Tibial artery (tissue), 4 donors: ENCODE measurements around the gene NFAM1.

Experiments used
- DNase-seq, 2 donors: peaks; one replicate each; pipeline ENCODE4 v3.0.0-alpha.2; 2019
- H3K27ac ChIP-seq, 2 donors: fragments of 200-600 bp; sonication (generic) in 1 of 2; 1 replicate in 1 of 2; 2 replicates in 1 of 2; pipeline ENCODE4 v1.5.1; 2018 to 2019; ENCODE audit warnings: mild to moderate bottlenecking in 1 of 2
- H3K27me3 ChIP-seq, 2 donors: fragments of 200-600 bp; sonication (generic) in 1 of 2; one replicate each; pipeline versions ENCODE4 v1.5.1 to v1.6.0; 2016 to 2019
- H3K36me3 ChIP-seq, 3 donors: fragments of 200-600 bp; sonication (generic) in 2 of 3; one replicate each; pipeline ENCODE4 v1.5.1; 2016 to 2019; ENCODE audit warnings: mild to moderate bottlenecking in 2 of 3
- H3K4me1 ChIP-seq, 4 donors: fragments of 200-600 bp; sonication (generic) in 2 of 4; 1 replicate in 3 of 4; 2 replicates in 1 of 4; pipeline ENCODE4 v1.5.1; 2016 to 2019
- H3K4me3 ChIP-seq, 2 donors: fragments of 200-600 bp; sonication (generic) in 1 of 2; 1 replicate in 1 of 2; 2 replicates in 1 of 2; pipeline ENCODE4 v1.5.1; 2018 to 2019; ENCODE audit warnings: mild to moderate bottlenecking in 2 of 2
- H3K9me3 ChIP-seq, 3 donors: fragments of 200-600 bp; sonication (generic) in 1 of 3; one replicate each; pipeline ENCODE4 v1.5.1; 2016 to 2019
- intact Hi-C: fragments of 100-400 bp; cut with DNase I; formaldehyde crosslinking; loops from one replicate; pipeline ENCODE4 v1.15.0; 2023; ENCODE audit warnings: low total_unique reads
- TF ChIP-seq, protein P1 (sequence below), 2 experiments: fragments of 200-600 bp in 1 of 2; fragments of 450-650 bp in 1 of 2; IDR thresholded peaks; one replicate each; pipeline ENCODE4 v1.5.1; 2017 to 2019; ENCODE audit warnings: antibody characterized with exemption in 2 of 2, mild to moderate bottlenecking in 1 of 2, moderate library complexity in 1 of 2

The NFAM1 gene

DNA sequence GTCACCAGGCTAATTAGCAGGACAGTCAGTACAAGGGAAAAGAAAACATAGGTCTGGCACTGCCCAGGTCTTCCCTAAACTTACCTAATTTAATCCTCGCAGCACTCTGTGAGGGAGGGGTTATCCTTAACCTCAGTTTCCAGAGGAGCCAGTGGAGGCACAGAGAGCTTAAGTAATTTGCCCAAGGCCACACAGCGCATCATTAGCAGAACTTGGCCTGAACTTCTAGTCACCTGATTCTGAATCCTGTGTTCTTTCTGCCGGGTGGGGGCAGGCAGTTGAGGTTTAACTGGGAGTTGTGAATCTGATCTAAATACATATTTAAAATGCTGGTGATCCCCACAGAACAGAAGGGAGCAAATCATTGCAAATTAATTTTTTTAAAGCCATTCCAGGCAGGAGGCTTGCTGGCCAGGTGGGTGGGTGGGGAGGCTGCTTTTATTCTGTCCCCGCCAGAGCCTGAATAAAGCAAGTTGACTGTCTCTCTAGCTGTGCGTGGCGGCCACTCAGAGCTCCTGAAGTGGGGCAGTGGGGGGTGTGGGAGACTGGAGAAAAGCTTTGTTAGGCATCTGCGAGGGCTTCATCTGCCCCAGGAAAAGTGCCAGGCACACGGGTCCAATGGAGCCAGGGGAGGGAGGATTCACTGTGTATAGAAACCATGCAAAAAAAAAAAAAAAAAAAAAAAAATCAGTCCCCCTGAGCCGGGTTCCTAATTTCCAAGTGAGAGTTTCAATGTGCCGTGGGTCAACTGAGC, 66.1 kb downstream of the NFAM1 start:
- peak overlapping the region in 1 of 2 donors; percentile 45 for H3K27ac ChIP-seq
- DNase-seq, result no peak
- H3K27me3 ChIP-seq, result peaks cover 0 to 27% of the 10 kb centered on the region in 2 donors
- H3K36me3 ChIP-seq, result no peaks in the 10 kb centered on the region
- TF ChIP-seq, protein P1, sequence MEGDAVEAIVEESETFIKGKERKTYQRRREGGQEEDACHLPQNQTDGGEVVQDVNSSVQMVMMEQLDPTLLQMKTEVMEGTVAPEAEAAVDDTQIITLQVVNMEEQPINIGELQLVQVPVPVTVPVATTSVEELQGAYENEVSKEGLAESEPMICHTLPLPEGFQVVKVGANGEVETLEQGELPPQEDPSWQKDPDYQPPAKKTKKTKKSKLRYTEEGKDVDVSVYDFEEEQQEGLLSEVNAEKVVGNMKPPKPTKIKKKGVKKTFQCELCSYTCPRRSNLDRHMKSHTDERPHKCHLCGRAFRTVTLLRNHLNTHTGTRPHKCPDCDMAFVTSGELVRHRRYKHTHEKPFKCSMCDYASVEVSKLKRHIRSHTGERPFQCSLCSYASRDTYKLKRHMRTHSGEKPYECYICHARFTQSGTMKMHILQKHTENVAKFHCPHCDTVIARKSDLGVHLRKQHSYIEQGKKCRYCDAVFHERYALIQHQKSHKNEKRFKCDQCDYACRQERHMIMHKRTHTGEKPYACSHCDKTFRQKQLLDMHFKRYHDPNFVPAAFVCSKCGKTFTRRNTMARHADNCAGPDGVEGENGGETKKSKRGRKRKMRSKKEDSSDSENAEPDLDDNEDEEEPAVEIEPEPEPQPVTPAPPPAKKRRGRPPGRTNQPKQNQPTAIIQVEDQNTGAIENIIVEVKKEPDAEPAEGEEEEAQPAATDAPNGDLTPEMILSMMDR (IDR thresholded peaks at IDR 0.05), result no peak
- intact Hi-C loops, result no loop called here
- H3K4me3 ChIP-seq, result no peak overlapping the region
- H3K9me3 ChIP-seq, result no peaks in the 10 kb centered on the region
- H3K4me1 ChIP-seq, result peaks cover 0 to 51% (median 36%) of the 10 kb centered on the region in 4 donors

DNA sequence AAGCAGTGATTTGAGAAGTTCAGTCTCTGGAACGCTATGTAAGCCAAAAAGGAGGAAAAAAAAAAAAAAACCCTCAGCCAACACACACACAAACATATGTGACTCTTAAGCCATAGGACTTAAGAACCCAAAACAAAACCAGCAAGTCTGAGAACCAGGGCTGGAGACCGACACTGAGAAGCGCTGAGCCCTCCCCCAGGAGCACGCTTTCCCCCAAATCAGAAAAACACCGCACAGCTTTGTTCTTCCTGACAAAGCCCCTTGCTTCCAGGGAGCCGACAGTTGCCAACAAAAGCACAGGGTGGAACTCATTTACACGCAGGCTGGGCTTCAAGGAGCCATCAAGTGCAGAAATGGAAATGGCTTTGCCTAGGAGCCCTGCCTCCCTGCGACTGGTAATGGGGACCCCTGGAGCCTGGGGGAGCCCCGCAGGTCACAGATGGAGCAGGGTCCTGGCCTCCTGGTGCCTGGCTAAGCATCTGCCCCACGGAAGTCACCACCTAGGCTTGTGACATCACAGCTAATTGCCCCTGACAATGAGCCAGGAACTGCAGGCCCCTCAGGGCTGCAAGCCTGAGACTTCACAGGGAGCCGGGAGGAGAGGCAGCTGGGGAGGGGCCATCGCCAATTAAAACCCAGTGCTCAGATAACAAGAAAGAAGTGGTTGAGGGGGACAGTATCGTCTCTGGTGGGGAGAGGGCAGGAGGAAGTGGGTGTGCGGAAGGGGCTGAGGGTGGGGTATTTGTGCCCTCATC, 66.9 kb downstream of the NFAM1 start:
- TF ChIP-seq, protein P1 (IDR thresholded peaks at IDR 0.05), result no peak
- H3K4me1 ChIP-seq, result peaks cover 0 to 51% (median 36%) of the 10 kb centered on the region in 4 donors
- intact Hi-C loops, result no loop called here
- no peaks in the 10 kb centered on the region for H3K36me3 ChIP-seq
- H3K9me3 ChIP-seq, result no peaks in the 10 kb centered on the region
- DNase-seq, result no peak
- H3K4me3 ChIP-seq, result peak overlapping the region in 1 of 2 donors; percentile 17
- peak overlapping the region; percentile 27 to 45 for H3K27ac ChIP-seq
- peaks cover 0 to 30% of the 10 kb centered on the region in 2 donors for H3K27me3 ChIP-seq

DNA sequence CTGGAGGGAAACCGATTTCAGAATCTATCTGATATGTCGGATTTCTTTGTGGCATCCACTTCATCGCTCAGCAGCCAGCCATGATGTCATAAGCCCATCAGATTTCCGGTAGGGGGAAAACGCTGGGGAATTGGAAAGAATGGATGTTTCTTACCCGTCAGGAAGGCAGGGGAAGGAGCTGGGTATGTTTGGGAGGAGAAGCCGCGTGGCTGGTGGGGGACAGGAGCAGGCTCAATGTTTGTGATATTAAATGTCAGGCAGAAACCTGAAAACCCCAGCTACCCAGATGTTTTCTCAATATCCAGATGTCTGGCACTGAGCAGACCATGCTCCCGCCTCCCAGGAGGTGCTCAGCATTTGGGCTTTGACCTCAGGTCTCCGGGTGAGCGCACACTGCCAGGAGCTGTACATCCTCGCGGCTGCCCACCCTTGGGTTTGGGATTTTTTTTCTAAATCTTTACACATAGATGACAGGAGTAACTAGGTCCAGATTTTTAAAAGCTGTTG, 67.5 kb downstream of the NFAM1 start:
- H3K4me1 ChIP-seq, result peaks cover 0 to 48% (median 34%) of the 10 kb centered on the region in 4 donors
- DNase-seq, result peak in 1 of 2 donors; percentile 33
- H3K4me3 ChIP-seq, result peak overlapping the region in 1 of 2 donors; percentile 17
- TF ChIP-seq, protein P1 (IDR thresholded peaks at IDR 0.05), result no peak
- H3K9me3 ChIP-seq, result no peaks in the 10 kb centered on the region
- intact Hi-C loops, result no loop called here
- no peaks in the 10 kb centered on the region for H3K36me3 ChIP-seq
- H3K27ac ChIP-seq, result peak overlapping the region in 1 of 2 donors; percentile 45
- H3K27me3 ChIP-seq, result peaks cover 0 to 30% of the 10 kb centered on the region in 2 donors

DNA sequence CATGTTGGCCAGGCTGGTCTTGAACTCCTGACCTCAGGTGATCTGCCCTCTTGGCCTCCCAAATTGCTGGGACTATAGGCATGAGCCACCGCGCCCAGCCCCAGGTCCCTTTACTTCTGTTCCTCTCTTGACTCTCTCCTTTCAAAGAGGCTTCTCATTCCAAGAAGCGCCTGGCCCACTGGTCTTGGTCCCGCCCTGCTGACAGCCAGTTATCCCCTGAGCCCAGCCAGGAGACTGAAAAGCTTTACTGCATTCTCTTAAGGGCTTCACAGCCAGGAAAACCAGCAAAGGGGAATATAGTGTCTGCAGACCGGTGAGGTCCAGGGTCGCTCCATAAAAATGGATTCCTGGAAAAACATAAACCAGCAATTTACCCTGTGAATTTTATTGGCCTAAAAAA, 68.3 kb downstream of the NFAM1 start:
- Histone ChIP-seq H3K9me3 (no peaks in the 10 kb centered on the region), H3K27ac (no peak overlapping the region), H3K4me3 (no peak overlapping the region), H3K27me3 (peaks cover 0 to 30% of the 10 kb centered on the region in 2 donors), H3K4me1 (peaks cover 0 to 44% (median 32%) of the 10 kb centered on the region in 4 donors), H3K36me3 (no peaks in the 10 kb centered on the region)
- TF ChIP-seq, protein P1 (IDR thresholded peaks at IDR 0.05), result no peak
- no peak for DNase-seq
- intact Hi-C loops, result no loop called here

GRCh38 chr22:42361523-42361922, 70.7 kb downstream of the NFAM1 start:
- DNase-seq, result no peak
- Histone ChIP-seq H3K9me3 (no peaks in the 10 kb centered on the region), H3K36me3 (no peaks in the 10 kb centered on the region), H3K4me3 (no peak overlapping the region), H3K4me1 (peaks cover 0 to 22% (median 17%) of the 10 kb centered on the region in 4 donors), H3K27ac (no peak overlapping the region), H3K27me3 (peaks cover 0 to 24% of the 10 kb centered on the region in 2 donors)
- TF ChIP-seq, protein P1 (IDR thresholded peaks at IDR 0.05), result no peak
- intact Hi-C loops, result no loop called here
